Kasumi-1 (cell line): Measurements from ENCODE around the gene TMEM185B.

Experiments
- DNase-seq, 2 experiments: peaks; one replicate each; lab custom pipeline; 2025; lab: John Stamatoyannopoulos, UW

Gene TMEM185B

DNA sequence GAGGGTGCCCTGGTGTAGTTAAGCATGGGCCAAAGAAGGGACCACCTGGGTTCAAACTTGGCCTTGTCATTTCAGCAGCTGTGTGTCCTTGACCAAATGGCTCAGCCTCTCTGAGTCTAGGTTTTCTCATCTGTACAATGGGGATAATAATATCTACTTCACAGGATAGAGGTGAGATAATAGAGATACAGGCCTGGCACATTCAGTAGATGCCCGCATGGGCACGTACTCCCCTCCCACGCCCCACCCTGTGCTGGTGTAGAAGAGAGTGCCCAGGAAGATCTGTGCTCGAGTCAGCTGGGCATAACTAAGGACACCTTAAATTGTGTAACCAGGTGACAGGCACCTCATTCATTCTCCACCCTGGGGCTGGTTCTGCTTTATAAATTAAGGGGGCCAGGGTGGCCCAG is 8.4 kb upstream of the TMEM185B start:
- no peak for DNase-seq

DNA sequence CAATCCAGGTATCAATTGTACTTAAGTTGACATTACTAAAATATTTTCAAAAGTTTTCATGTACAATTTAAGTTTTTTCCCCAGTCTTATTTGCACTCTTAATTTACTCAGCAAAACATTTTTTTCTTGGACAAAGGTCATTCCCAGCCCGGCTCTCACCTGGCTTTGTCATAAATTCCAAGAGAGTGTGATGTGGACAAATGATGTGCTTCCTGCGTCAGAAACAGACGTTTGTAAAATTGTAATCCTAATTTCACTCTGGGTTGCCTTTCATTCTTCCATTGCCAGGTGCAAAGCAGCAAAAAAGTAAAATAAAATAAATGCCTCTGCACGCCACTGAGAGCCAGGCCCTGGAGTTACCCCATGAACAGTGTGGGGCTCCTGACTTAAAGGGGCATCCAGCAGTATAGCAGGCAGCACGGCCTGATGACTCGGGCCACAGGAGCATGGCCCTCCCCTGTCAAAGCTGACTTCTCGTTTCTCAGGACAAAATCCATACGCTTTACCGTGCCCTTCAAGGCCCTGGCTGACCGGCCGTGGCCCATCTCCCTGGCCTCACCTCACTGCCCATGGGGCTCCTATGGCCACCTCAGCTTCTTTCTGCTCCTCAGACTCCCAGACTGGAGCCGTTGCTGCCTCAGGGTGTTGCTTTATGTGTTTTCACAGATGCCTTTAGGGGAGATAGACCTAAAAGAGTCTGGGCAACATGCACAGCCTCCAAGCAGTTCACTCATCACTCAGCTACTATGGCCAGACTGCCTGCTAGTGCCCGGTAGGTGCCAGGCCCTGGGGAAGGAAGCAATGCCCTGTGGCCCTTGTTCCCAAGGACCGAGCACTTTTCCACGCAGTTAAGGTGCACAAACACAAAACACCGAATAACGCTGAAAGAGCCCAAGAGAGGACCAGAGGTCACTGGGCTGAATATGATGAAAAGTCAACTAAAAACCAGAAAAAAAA is 7.6 kb upstream of the TMEM185B start:
- DNase-seq: no peak

DNA sequence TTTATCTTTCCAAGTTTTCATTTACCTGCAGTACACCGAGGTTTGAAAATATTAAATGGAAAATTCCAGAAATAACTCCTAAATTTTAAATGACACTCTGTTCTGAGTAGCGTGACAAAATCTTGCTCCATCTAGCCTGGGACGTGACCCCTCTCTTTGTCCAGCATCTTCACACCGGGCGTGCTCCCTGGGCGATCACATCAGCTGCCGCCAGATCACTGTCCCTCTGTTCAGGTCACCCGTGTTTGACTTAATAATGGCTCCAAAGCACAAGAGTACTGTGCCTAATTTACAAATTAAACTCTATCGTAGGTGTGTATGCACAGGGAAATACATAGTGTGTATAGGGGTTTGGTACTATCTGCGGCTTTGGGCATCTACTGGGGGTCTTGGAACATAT is 6.1 kb upstream of the TMEM185B start:
- no peak for DNase-seq

DNA sequence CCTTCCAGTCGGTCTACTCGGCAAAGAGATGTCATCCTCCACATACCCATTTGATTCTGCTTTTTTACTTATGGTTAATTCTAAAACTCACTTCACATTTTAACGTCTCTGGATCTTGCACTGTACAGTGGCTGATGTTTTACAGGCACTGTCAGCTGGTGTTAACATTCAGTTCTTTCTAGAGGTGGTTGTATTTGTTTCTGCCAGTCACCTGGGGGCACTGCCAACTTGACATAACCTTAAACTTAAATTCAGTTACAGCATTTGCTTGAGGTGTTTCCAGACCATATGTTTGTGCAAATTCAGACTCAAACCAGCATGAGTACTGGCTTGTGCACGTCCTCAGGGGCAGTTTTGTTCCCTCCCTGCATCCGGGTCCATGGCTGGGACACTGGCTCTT is 5.3 kb upstream of the TMEM185B start:
- no peak for DNase-seq

DNA sequence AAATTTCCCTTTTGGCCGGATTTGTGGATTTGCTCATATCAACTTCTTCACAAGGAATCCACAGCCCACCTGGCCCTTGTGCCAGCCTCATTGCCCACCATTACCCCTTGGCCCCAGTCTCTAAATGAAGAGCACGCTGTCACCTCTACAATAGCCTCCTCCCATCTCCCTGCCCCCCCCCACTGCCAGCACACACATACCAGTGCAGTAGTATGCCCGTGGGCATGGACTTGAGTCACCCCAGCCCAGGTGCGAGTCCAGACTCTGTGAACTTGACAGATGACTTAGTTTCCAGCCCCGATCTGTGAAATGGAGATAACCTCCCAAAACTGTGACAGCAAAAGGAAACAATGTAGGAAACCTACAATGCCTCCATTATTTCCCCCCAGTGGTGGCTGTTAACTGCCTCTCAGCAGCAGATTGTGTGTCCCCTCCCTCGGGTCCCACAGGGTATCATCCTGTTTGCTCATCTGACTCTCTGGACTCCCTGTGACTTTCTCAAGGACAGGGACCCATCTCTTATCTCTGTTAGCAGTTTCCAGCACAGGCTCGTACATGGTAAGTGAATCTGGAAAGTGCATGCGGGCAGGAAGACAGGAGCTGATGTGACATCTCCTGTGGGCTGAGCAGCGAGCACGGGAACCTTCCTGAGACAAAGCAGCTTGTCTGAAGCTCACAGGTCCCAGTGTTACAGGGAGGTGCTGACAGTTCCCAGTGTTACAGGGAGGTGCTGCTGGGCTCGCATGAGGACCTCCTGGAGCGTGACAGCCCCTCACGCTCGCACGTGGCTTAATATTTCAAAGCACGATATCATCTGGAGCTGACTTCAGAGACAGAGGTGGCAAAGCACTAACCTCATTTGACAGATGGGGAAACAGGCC is 4.2 kb upstream of the TMEM185B start:
- DNase-seq: no peak

DNA sequence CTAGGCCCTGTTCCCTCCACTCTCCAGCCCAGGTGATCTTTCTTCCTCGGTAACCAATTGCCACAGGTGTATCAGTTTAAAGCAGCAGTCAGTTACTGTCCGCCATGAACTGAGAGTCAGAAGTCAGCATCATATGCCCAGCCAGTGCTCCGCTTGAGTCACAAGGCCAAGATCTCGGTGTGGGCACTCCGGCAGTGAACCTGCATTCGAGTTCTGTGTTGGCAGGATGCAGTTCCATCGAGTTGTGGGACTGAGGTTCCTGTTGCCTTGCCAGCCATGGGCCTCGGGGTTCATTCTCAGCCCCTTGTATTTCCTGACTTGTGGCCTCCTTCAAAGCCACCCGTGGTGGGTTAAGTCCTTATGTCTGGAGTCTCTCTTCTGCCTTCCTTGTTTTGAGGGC is 3.1 kb upstream of the TMEM185B start:
- no peak for DNase-seq

DNA sequence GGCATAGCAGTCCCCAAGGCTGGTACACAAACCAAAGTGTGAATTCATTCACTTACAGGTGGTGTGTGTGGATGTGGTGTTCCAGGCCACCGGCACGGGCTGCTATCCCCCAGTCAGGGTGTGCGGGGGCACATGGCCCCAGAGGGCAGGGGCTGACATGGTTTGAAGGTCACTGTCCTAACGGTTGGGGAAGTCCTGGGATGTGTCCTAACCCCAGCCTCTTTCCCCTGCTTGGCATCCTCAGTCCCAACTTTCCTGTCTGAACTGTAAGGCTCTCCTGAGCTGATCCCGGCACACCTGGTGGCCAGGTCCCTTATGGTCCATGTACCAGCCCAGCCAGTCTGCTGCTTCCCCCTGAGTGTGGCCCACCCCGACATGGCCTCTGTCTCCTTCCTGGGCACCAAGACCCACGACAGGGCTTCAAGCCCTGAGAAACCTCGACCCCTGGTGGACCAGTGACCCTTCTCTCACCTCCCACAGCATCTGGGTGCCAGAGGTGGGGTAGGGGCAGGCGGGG is 2.4 kb upstream of the TMEM185B start:
- DNase-seq: no peak

DNA sequence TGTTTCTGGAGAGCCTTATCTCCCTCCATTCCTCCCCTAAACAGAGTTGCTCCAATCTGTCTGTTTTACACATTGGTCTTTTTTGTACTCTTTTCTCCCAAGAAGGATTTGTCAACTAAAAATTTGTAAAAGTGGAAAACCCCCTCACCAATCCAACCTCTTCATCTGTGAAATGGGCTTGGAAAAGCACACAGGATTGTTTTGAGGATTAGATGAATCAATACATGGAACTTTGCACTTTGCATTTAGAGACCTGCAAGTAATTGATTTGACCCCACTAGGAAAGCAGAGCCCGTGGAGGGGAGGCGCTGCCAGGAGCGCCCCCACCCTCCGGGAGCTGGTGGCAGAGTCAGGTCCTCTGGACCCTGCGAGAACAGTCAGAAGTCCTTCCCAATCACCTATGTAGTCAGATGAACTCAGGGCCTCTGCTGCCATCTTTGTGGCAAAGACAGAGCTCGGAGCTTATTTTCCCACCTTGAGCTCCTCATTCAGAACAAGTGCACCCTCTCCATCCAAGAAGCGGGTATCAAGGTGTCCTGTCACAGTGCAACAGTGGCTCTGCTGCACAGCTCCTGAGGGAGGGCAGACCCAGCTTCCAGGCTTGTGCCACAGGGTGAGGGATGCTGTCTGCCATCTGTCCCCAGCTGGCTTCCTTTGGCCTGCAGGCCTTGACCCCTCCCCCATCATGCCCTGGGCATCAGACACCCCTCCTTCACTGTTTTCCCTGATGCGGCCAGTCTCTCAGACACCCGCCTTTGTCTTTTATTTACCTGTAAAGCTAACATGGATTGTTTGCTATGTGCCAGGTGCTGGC is 1.7 kb upstream of the TMEM185B start:
- no peak for DNase-seq

DNA sequence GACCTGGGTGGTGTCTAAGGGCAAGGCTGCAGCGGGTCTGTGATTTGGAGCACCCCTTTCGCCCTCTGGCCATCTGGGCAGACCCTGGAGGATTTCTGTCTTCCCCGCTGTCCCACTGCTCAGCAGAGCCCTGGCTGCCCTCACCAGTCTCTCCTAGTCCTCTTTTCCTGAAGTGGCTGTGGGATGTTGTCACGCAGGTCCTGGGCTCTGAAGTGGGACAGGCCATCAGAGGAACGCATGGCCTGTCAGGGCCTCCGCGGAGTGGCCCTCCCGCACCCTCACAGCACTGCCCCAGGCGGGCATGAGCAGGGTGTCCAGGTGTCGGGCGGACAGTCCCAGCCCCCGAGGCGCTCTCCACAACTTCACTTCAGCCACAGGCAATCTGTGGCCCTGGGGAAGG is 1.1 kb upstream of the TMEM185B start:
- DNase-seq: no peak

DNA sequence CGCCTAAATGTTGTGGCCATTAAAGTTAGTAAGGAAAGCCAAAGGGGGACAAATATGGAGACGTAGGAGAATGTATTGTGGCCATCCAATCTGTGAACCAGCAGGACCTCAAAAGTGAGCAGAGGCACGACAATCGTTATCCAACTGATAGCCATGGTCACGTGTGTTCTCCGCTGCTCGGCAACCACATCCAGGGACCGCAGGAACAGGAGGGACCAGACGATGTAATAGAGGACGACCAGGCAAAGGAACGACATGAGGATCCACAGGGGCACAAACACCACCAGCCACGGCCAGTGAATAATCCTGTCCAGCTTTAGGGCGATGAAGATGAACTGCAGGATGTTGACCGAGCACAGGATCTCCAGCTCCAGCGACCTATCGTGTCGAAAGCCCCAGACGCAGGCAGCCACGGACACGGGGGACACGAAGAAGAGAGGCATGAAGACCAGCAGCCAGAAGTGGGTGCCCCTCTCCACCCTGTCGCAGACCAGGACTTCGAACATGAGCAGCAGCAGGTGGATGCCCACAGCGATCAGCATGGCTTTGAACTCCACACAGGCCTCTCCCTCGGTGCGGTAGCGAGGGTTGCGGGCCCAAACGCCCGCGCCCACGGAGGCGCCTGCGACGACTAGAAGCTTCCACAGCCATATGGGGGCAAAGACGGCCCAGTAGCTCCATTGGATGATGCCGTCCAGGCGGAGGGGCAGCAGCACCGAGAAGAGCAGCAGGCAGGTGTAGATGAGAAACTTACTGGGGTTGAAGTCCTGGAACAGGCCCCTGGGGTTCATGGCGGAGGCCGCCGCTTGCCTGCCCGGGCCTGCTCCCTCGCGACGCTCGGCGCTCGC is 790 bp downstream of the TMEM185B start:
- DNase-seq: no peak

DNA sequence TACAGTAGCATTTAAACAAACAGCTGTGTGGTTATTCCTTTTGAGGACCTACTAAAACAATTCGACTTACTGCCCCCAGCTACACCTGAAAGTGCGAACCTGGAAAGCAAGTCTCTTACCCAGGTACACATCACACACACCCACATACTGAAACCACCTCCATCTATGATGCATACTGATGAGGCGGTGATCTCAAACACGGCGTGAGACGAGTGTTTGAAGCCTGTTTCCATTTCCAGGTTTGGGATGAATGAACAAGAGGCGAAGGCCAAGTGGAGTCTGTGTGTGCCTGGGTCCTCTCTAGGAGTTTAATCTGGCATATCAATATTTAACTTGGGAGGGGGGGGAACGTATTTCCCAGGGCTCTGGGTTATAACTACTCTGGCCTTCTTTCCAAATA is 1.6 kb downstream of the TMEM185B start:
- no peak for DNase-seq

DNA sequence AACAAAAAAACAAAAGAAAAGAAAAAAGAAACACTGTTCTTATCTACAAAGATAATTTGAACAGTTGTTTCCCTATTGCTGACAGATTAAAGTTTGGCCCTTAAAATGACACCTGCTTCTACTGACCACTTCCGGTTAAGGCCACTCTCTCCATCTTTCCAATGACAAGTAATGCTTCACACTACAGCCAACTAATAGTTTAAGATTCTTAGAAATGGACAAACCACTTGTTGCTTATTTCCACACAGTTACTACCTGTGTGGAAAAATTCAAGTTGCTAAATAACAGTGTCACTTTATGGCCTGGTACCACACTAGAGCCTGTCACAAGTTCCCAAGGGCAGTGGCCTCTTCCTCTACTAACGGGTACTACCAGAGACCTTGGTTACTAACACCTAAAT is 2.4 kb downstream of the TMEM185B start:
- DNase-seq: no peak

DNA sequence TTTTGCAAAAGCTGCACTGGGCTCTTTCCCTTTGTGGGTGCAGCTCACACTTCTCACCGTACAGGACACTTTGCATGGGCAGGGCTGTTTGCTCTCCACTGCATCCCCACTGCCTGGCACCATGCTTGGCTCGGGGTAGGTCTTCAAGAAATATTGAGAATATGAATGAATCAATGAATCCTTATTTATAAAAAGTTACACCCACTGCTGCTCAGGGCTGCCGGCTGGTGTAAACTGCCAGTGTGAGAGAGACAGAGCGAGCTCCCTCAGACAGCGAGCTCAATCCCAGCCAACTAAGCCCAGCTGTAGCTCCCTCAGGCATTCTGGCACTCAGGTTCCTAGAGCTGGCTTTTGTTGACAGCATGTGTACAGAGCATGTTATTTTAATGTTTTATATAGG is 3.4 kb downstream of the TMEM185B start:
- DNase-seq: no peak

DNA sequence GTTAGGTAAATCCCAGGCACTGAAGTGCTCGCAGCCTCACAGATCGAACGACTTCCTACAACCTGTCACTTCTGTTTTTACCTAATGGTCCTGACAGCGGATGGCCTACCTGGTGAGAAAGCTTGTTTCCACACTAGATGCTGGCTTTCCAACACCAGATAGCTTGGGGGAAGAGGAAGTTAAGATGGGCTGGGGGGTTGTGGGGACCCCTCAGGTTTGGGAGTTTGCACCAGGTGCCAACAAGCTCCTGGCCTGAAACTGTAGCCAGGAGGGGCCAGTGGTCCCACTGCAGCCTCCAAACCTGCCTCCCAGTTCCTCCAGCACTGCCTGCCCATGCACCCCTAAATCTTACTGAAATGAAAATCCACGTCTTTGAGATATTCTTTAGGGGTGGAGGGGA is 3.9 kb downstream of the TMEM185B start:
- no peak for DNase-seq

DNA sequence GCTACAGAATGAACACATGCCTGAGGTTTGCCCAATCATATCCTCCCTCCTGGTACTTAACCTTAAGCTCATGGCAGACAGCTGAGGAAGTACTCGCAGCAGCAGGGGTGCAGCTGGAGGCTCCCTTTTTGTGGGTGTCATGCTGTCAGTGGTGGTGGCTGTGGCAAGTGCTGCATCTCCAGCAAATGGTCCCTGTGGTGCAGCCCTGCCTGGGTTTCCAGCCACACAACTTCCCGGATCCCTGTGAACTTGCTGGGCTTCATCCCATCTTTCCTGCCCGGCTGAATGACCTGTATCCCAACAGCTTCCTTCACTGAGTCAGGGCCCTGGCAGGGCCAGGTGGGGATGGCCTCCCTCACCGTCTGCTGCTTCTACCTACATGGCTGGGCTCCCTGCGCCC is 5.0 kb downstream of the TMEM185B start:
- DNase-seq: no peak

DNA sequence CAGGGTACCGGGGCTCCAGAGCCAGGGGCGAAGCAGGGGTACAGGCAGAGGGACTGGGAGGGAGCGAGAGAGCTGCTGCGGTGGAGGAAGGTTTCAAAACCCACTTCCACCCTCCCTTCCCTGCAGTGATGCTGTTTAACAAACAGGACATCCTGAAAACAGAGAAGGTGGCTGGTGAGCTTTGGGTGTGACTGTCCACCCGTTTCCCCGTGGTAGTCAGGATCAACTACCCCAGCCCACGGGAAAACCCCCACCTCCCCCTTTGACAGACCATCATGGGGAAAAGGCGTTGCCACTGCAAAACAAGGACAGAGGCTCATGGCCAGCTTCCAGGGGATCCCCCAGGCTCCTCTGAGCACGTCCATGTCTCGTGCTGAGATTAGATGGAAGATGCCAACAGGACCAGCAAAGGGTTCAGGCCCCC is 12.9 kb downstream of the TMEM185B start:
- no peak for DNase-seq

DNA sequence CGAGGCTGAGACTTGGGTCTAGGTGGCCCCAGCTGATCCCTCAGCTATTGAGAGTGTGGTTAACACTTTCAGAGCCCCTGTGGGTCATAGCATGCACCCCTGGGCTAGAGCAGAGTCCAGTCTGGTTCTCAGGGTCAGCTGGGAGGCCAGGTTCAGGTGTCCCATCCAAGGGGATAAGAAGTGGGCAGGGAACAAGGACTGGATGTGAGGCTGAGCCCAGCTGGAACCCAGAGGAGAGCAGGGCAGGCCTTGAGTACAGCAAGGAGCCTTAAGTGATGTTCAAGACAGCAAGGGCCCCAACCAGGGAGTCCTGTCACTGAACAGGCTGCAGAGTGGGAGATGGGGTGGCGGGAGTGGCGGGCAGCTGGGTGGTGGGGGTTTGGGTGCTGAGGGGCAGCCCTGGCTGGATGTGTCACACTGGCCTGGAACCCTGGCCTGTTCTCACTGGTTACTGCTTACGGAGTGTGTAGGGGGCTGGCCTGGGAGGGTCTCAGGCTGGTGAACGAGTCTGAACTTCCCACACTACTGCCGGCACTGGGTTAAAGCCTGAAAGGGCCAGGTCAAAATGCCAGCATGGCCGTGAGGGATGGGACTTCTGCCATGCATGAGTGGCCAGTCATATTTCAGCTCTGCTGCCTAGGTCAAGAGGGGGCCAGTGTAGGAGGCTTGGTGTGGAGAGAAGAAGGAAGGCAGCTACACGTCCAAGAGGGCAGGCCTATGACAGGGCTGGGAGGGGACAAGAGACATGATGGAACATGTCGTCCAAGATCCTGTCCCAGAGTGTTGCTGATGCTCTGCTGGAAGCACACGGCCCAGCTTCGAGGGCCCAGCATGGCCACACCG is 13.6 kb downstream of the TMEM185B start:
- DNase-seq: no peak

DNA sequence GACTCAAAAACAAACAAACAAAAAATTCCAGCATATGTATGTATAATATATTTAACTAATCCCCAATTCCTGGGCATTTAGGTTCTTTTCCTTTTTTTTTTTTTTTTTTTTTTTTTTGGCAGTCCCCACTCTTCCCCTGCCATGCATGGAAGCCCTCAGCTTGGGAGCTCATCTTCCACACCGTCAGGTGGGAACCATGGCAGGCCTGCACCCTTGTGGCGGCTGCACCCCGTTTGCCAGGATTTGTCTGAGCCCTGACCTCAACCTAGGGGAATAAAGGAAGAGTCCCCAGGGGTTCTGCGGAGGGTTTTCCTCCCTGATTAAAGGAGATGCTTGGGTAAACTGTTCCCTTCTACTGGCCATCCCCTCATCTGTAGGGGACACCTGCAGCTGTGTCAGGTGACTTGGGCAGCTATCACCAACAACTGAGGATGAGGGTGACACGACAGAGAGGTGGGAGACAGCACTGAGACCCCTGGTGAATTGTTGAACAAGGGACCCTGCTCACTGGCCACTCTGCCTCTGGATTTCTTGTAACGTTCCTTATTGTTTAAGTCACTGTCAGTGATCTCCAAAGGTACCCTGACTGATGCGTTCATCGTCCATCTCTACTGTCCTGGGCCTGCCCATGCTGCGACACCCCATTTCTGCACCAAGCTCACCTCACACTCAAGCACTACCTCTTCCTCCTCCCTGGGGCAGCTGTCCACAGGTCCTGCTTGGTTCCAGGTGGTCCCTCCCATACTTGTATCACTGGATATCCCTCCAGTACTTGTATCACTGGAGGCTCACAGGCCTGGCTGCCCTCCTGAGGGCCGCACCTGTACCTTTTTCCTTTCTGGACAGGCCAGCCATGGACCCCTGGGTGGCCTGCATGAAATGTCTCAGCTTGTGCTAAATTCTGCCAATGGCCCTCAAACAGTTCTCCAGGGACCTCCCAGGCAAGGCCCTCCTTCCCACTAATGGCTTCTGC is 14.5 kb downstream of the TMEM185B start:
- DNase-seq: no peak
